HEK293T (cell line): Measurements from ENCODE around the gene GPBAR1.

Experiments used
- CTCF ChIA-PET: fragments of 350-600 bp; formaldehyde crosslinking; extraction: SDS; loops from one replicate; lab custom pipeline; 2021; ENCODE audit warnings: antibody characterized with exemption, inconsistent platforms; lab: Yijun Ruan, JAX
- POLR2A ChIA-PET: fragments of 350-600 bp; formaldehyde crosslinking; extraction: SDS; loops from one replicate; lab custom pipeline; 2020; ENCODE audit warnings: antibody characterized with exemption, inconsistent platforms; lab: Yijun Ruan, JAX
- DNase-seq: peaks from one replicate; pipeline ENCODE4 v3.0.0; 2012; ENCODE audit warnings: mixed read lengths; ENCODE audit errors: extremely low spot score
- ARNT ChIP-seq: fragments of 450-650 bp; IDR thresholded peaks from 2 replicates; pipeline ENCODE4 v1.6.1; 2017; ENCODE audit warnings: mild to moderate bottlenecking
- BHLHE40 ChIP-seq: fragments of 450-650 bp; IDR thresholded peaks from 2 replicates; pipeline ENCODE4 v1.6.1; 2016; ENCODE audit warnings: mild to moderate bottlenecking, moderate library complexity, borderline replicate concordance
- CTBP1 ChIP-seq: fragments of 450-650 bp; IDR thresholded peaks from 2 replicates; pipeline ENCODE4 v1.6.1; 2016; ENCODE audit warnings: borderline replicate concordance
- ELF4 ChIP-seq: fragments of 450-650 bp; IDR thresholded peaks from 2 replicates; pipeline ENCODE4 v1.6.1; 2017; ENCODE audit warnings: antibody characterized with exemption
- FOXA1 ChIP-seq: fragments of 450-650 bp; IDR thresholded peaks from 2 replicates; pipeline ENCODE4 v1.6.1; 2016; ENCODE audit warnings: mild to moderate bottlenecking
- FOXK2 ChIP-seq: fragments of 450-650 bp; IDR thresholded peaks from 2 replicates; pipeline ENCODE4 v1.6.1; 2016; ENCODE audit warnings: mild to moderate bottlenecking
- FOXM1 ChIP-seq: fragments of 450-650 bp; IDR thresholded peaks from 2 replicates; pipeline ENCODE4 v1.6.1; 2017; ENCODE audit warnings: mild to moderate bottlenecking, borderline replicate concordance
- HDGF ChIP-seq: fragments of 450-650 bp; IDR thresholded peaks from 2 replicates; pipeline ENCODE4 v1.6.1; 2017; ENCODE audit warnings: antibody characterized with exemption, borderline replicate concordance
- L3MBTL2 ChIP-seq: fragments of 450-650 bp; conservative IDR thresholded peaks from 2 replicates; pipeline ENCODE4 v1.6.1; 2016; ENCODE audit warnings: mild to moderate bottlenecking
- LEF1 ChIP-seq: fragments of 450-650 bp; IDR thresholded peaks from 2 replicates; pipeline ENCODE4 v1.6.1; 2017; ENCODE audit warnings: mild to moderate bottlenecking, borderline replicate concordance
- NFRKB ChIP-seq: fragments of 450-650 bp; IDR thresholded peaks from 2 replicates; pipeline ENCODE4 v1.6.1; 2016; ENCODE audit warnings: mild to moderate bottlenecking, moderate library complexity
- SP1 ChIP-seq: fragments of 450-650 bp; IDR thresholded peaks from 2 replicates; pipeline ENCODE4 v1.6.1; 2017
- SUZ12 ChIP-seq: fragments of 450-650 bp; IDR thresholded peaks from 2 replicates; pipeline ENCODE4 v1.6.1; 2016; ENCODE audit warnings: mild to moderate bottlenecking
- TARDBP ChIP-seq: fragments of 450-650 bp; IDR thresholded peaks from 2 replicates; pipeline ENCODE4 v1.6.1; 2016
- ZNF384 ChIP-seq: fragments of 450-650 bp; IDR thresholded peaks from 2 replicates; pipeline ENCODE4 v1.6.1; 2016
- TF ChIP-seq, protein P1 (sequence below): fragments of 450-650 bp; IDR thresholded peaks from 2 replicates; pipeline ENCODE4 v1.6.1; 2016

Gene GPBAR1

DNA sequence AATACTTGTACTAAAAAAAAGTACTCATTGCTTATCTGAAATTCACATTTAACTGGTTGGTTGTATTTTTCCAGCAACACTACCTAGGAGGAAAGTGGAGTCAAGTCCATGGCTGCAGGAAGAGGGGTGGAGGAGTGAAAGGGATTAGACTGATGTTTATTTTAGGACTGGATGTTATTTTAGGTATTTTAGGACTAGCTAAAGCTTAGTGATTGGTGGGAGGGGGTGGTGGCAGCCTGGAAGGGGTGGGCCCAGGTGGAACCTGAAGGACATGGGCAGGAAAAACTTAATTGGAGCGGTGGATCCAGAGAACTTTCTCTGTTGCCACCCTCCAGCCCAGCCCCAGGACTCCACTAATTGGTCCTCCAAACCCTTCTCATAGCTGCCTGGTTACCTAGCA lies 35.4 kb downstream of the GPBAR1 start:
- no peak for DNase-seq
- CTCF ChIA-PET, result interaction anchor here (1.1 to 2.0 kb wide), 5 partner anchors 9 to 62 kb away, joined by 3 to 7 read pairs (median 5); partner anchors contain the start of gene CATIP
- TF ChIP-seq L3MBTL2 (no peak), FOXK2 (no peak), CTBP1 (no peak), TARDBP (no peak)
- POLR2A ChIA-PET, result interaction anchor here (0.6 to 2.2 kb wide), 2 partner anchors 11 to 87 kb away, joined by 3 to 4 read pairs; no protein-coding TSS in a partner anchor

GRCh38 chr2:218296847-218297246 lies 36.0 kb downstream of the GPBAR1 start:
- ChIA-PET CTCF (interaction anchor here (1.1 to 2.4 kb wide), 5 partner anchors 10 to 61 kb away, joined by 3 to 7 read pairs (median 5); partner anchors contain the start of gene CATIP), POLR2A (interaction anchor here (2.2 kb wide), 1 partner anchor 11 kb away, joined by 4 read pairs; no protein-coding TSS in a partner anchor)
- TF ChIP-seq, protein P1, sequence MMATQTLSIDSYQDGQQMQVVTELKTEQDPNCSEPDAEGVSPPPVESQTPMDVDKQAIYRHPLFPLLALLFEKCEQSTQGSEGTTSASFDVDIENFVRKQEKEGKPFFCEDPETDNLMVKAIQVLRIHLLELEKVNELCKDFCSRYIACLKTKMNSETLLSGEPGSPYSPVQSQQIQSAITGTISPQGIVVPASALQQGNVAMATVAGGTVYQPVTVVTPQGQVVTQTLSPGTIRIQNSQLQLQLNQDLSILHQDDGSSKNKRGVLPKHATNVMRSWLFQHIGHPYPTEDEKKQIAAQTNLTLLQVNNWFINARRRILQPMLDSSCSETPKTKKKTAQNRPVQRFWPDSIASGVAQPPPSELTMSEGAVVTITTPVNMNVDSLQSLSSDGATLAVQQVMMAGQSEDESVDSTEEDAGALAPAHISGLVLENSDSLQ, result no peak
- TF ChIP-seq CTBP1, result no peak
- no peak for DNase-seq

GRCh38 chr2:218298314-218298875 lies 37.6 kb downstream of the GPBAR1 start:
- POLR2A ChIA-PET, result interaction anchor here (0.7 kb wide), 1 partner anchor 28 kb away, joined by 3 read pairs; the partner anchor contains the start of genes AAMP and PNKD
- DNase-seq, result no peak
- CTCF ChIA-PET, result interaction anchor here (0.6 to 2.4 kb wide), 3 partner anchors 25 to 58 kb away, joined by 4 to 11 read pairs (median 5); partner anchors contain the start of gene CATIP
- TF ChIP-seq ARNT, result no peak

- CTCF ChIA-PET, result interaction anchor here (0.7 kb wide), 1 partner anchor 13 kb away, joined by 3 read pairs; no protein-coding TSS in a partner anchor
- POLR2A ChIA-PET, result no interaction called here
- TF ChIP-seq LEF1 (no peak), SP1 (no peak)
- DNase-seq, result no peak
These were observed 39.3 kb downstream of the GPBAR1 start for GRCh38 chr2:218300141-218300540.

GRCh38 chr2:218301176-218301819 lies 40.5 kb downstream of the GPBAR1 start:
- TF ChIP-seq CTBP1 (no peak), ZNF384 (no peak), ELF4 (no peak), HDGF (no peak), FOXA1 (no peak), TARDBP (no peak), FOXM1 (no peak), LEF1 (no peak), BHLHE40 (no peak), ARNT (no peak), SP1 (no peak), SUZ12 (no peak), L3MBTL2 (no peak), NFRKB (no peak), FOXK2 (no peak)
- TF ChIP-seq, protein P1, result no peak
- ChIA-PET POLR2A (interaction anchor here (1.2 kb wide), 1 partner anchor 31 kb away, joined by 3 read pairs; the partner anchor contains the start of genes AAMP and PNKD), CTCF (interaction anchor here (0.6 to 1.5 kb wide), 4 partner anchors 11 to 55 kb away, joined by 3 to 9 read pairs (median 4); partner anchors contain the start of gene CATIP)
- DNase-seq, result peak; percentile 75

GRCh38 chr2:218305383-218305782 lies 44.6 kb downstream of the GPBAR1 start:
- CTCF ChIA-PET, result no interaction called here
- DNase-seq, result no peak
- POLR2A ChIA-PET, result no interaction called here
- TF ChIP-seq, protein P1, result no peak
- TF ChIP-seq L3MBTL2, result no peak
- TF ChIP-seq HDGF, result no peak
- no peak for TF ChIP-seq CTBP1
- no peak for TF ChIP-seq FOXA1
